Hepatocyte (in vitro differentiated cells): Measurements from ENCODE around the gene MRFAP1L1.

Source experiments
- EZH2 ChIP-seq: fragments of 200-600 bp; sonication (generic); IDR thresholded peaks from 2 replicates; pipeline ENCODE4 v1.6.1; 2016; ENCODE audit warnings: antibody characterized with exemption, mild to moderate bottlenecking, borderline replicate concordance
- EZH2phosphoT487 ChIP-seq: fragments of 200-600 bp; sonication (generic); IDR thresholded peaks from one replicate; pipeline ENCODE4 v1.6.1; 2018; ENCODE audit warnings: antibody characterized with exemption, mild to moderate bottlenecking, low read depth, moderate library complexity; ENCODE audit not compliant: unreplicated experiment, severe bottlenecking
- TF ChIP-seq, protein P1 (sequence below): fragments of 200-600 bp; sonication (generic); IDR thresholded peaks from 2 replicates; pipeline ENCODE4 v1.5.1; 2016; ENCODE audit warnings: antibody characterized with exemption, mild to moderate bottlenecking; ENCODE audit not compliant: poor library complexity

- TF ChIP-seq, protein P1, sequence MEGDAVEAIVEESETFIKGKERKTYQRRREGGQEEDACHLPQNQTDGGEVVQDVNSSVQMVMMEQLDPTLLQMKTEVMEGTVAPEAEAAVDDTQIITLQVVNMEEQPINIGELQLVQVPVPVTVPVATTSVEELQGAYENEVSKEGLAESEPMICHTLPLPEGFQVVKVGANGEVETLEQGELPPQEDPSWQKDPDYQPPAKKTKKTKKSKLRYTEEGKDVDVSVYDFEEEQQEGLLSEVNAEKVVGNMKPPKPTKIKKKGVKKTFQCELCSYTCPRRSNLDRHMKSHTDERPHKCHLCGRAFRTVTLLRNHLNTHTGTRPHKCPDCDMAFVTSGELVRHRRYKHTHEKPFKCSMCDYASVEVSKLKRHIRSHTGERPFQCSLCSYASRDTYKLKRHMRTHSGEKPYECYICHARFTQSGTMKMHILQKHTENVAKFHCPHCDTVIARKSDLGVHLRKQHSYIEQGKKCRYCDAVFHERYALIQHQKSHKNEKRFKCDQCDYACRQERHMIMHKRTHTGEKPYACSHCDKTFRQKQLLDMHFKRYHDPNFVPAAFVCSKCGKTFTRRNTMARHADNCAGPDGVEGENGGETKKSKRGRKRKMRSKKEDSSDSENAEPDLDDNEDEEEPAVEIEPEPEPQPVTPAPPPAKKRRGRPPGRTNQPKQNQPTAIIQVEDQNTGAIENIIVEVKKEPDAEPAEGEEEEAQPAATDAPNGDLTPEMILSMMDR, result no peak
- no peak for TF ChIP-seq EZH2
- TF ChIP-seq EZH2phosphoT487, result no peak
Measured at GRCh38 chr4:6719611-6720179, 10.0 kb upstream of the MRFAP1L1 start.
